Esophagus mucosa (tissue), 1 donor: Measurements from ENCODE around the gene HMGCR. TPM values are rescaled to one million over a fixed set of nuclear protein-coding genes. Genes with fewer than 3 reads are reported as not detected.
"Not testable (repeated sequence)": the region's sequence is repeated elsewhere in the genome, so short reads cannot be mapped to it uniquely, and the experiment has no call there.

ENCODE experiments used
- ATAC-seq: fragments of 200-7000 bp; cut with Tn5 transposase; one replicate; pipeline ENCODE4 v1.9.1; 2020
- total RNA-seq: library from RNA; stranded (reverse); gene quantifications from one replicate; pipeline ENCODE4 v1.2.4, GENCODE V29; 2023
- donor health status: DM: yes; HTN: yes; CAD: no.

Gene HMGCR
- 114 TPM for total RNA-seq

- peak; percentile 98 for ATAC-seq
Measured at GRCh38 chr5:75336615-75337336, at the start of gene HMGCR. Gene HMGCR (plus strand): TSS chr5:75337220. CDS start chr5:75342606, 5,386 bp downstream.

- ATAC-seq: not testable (repeated sequence)
Measured at GRCh38 chr5:75291844-75292243, 45.2 kb upstream of the HMGCR start.

- ATAC-seq: no peak
Measured at GRCh38 chr5:75300084-75300483, 36.9 kb upstream of the HMGCR start.

- no peak for ATAC-seq
Measured at GRCh38 chr5:75303419-75303818, 33.6 kb upstream of the HMGCR start.

- not testable (repeated sequence) for ATAC-seq
Measured at GRCh38 chr5:75304486-75304885, 32.5 kb upstream of the HMGCR start.

- no peak for ATAC-seq
Measured at GRCh38 chr5:75306746-75307145, 30.3 kb upstream of the HMGCR start.

- ATAC-seq: no peak
Measured at GRCh38 chr5:75310212-75310611, 26.8 kb upstream of the HMGCR start.

GRCh38 chr5:75319148-75319547 is 17.9 kb upstream of the HMGCR start:
- ATAC-seq: not testable (repeated sequence)

- no peak for ATAC-seq
Measured at GRCh38 chr5:75319638-75320037, 17.4 kb upstream of the HMGCR start.

GRCh38 chr5:75320371-75320770 is 16.6 kb upstream of the HMGCR start:
- ATAC-seq: no peak

- ATAC-seq: no peak
Measured at GRCh38 chr5:75322066-75322465, 15.0 kb upstream of the HMGCR start.

- no peak for ATAC-seq
Measured at GRCh38 chr5:75324791-75325190, 12.2 kb upstream of the HMGCR start.

GRCh38 chr5:75325242-75325641 is 11.8 kb upstream of the HMGCR start:
- ATAC-seq: no peak

- ATAC-seq: no peak
Measured at GRCh38 chr5:75330404-75330803, 6.6 kb upstream of the HMGCR start.

- ATAC-seq: no peak
Measured at GRCh38 chr5:75331095-75332090, 5.6 kb upstream of the HMGCR start.

GRCh38 chr5:75333759-75334158 is 3.3 kb upstream of the HMGCR start:
- not testable (repeated sequence) for ATAC-seq

- not testable (repeated sequence) for ATAC-seq
Measured at GRCh38 chr5:75334413-75334812, 2.6 kb upstream of the HMGCR start.

GRCh38 chr5:75335486-75335885 is 1.5 kb upstream of the HMGCR start:
- no peak for ATAC-seq

- ATAC-seq: peak; percentile 81
Measured at GRCh38 chr5:75335952-75336614, 937 bp upstream of the HMGCR start.

- no peak for ATAC-seq
Measured at GRCh38 chr5:75337366-75338021, 474 bp downstream of the HMGCR start.

GRCh38 chr5:75338408-75338807 is 1.4 kb downstream of the HMGCR start:
- no peak for ATAC-seq

GRCh38 chr5:75340714-75341478 is 3.9 kb downstream of the HMGCR start:
- peak; percentile 57 for ATAC-seq
